CD4-positive, alpha-beta T cell treated with Interleukin-15 for 1 hour (primary cell): ENCODE data around the gene PIGL.

Source experiments
- DNase-seq: peaks from one replicate; pipeline ENCODE4 v3.0.0-alpha.2; 2020

The PIGL gene

DNA sequence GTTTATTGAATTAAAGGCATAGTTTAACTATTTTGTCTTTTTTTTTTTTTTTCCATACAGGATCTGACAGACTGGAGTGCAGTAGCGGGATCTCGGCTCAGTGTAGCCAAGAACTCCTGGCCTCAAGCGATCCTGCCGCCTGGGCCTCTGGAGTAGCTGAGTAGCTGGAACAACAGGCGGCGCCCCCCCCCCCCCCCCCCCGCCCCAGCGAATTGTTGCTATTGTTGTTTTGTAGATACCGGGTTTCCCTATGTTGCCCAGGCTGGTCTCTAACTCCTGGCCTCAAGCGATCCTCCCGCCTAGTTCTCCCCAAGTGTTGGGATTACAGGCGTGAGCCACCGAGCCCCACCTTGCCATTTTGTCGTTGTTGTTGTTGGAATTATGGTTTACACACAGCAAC is 137.6 kb downstream of the PIGL start:
- no peak for DNase-seq

DNA sequence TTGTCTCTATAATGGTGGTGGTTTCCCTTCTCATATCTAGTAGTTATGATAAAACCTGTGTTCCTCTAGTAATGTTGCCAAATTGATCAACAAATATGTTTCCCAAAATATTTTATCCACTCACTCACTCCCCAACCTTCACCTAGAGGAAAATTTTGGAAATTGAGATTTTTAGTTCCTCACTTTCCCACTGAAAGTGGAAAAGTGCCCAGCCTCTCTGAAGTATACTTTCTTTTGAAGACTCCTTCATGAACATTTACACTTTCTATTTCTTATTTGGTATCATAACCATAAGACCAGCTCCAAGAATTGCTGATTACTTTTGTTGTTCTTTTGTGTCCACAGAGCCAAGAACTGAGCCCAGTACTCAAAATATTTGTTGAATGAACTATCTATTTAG is 141.4 kb downstream of the PIGL start:
- DNase-seq: no peak

DNA sequence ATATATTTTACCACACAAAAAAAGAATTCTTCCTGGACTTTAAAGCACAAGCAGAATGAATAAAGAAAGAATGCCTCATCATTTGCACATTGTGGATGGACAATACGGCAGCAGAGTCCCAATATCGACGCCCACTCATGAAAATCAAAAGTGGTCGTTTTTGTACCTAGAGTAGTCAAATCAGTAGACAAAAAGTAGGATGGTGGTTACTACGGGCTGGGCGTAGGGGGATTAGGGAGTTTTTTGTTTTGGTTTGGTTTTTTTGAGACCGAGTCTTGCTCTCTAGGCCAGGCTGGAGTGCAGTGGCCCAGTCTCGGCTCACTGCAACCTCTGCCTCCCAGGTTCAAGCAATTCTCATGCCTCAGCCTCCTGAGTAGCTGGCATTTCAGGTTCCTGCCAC is 144.9 kb downstream of the PIGL start:
- DNase-seq: no peak

DNA sequence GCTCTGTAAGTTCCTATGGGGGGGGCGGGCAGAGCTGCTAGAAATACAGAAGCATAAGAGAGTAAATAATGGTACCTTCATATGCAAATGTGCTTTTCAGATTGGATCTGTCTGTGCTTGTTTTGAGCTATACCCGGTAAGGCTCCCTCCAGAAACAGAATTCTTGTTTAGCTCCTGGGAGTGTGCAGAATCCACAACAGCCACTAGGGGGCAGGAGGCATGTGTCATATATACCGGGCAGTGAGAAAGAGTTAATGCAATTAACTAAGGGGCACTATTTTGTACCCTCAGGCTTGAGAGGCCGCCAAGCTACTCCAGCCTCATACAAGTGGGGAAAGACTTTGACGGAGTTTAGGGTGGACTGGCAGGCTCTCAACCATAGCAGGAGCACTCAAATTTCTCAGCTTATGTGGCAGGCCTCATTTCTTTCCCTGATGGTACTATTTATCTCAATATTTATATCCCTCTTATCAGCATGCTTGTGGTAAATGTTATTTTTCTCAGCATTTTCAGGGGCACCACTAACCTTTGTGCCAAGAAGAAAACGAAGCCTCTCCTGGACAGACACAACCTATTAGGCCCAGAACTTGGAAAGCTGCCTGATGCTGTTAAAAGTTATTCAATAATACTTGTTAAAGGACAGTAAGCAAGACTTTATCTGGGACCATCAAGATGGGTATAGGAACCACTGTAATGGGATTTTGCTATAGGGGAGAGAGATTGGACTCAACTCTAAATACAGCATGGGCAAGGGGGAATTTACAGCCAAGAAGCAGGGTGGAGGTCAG is 146.9 kb downstream of the PIGL start:
- DNase-seq: peak; percentile 67

DNA sequence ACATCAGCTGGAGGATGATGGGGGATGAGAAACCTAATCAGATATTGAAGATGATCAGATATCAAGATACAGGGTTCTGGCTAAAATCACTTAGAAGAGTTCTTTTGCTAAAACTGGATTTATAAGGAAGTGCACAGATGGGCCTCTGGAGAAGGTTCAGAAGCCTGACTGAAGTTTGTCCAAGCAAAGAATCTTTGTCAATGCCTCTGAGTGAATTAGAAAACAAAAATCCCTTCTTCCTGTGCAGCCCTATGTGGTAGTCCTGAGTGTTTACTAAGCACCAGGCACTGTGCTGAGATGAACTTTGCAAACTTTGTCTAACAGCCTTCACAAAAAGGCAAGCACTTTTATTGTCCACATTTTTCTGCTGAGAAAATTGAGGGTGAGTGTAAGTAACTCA is 147.6 kb downstream of the PIGL start:
- DNase-seq: no peak

DNA sequence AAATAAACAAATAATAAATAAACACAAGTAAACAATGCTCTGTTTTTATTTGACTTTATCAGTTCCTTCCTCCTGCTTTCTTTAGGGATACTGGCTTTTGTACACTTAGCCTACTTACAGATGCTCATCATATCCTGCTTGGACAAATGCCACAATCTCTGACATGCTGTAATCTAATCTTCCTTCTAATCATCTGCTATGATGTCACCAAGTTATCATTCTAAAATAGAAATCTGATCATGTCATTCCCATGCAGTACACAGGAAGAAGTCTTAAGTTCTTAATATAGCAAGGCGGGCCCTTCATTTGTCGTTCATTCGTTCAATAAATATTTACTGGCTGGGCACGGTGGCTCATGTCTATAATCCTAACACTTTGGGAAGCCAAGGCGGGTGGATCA is 154.7 kb downstream of the PIGL start:
- no peak for DNase-seq

DNA sequence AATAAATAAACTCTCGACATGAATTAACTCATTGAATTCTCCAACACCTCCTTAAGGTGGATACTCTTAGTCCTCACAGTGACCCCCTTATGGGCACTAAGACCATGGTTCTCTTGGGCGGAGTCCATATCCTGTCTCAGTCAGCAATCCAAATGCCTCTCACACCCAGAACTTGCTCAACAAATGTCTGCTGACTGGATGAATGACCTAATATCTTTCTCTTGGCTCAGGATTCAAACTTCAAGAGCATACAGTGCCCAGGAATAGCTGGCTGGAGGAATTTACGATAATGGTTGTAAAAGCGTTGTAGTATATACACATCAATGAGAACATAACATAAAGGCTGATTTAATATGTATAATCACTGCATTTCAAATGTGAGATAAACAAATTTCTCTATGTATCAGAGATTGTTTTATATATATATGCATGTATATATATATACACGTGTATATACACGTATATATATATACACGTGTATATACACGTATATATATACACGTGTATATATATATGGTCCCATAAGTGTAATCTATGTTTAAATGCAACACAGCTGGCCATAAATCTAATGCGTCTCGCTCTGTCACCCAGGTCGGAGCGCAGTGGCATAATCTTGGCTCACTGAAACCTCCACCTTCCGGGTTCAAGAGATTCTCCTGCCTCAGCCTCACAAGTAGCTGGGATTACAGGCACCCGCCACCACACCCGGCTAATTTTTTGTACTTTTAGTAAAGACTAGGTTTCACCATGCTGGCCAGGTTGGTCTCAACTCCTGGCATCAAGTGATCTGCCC is 157.3 kb downstream of the PIGL start:
- DNase-seq: no peak
